ENCODE measurements around the gene DNAH2. TPM values are rescaled to one million over a fixed set of nuclear protein-coding genes. Genes with fewer than 3 reads are reported as not detected.

DNAH2 gene
- total and polyA plus RNA-seq, 2 of the 13 experiments (the other 11 are each of a cell fraction or from before 2014, with no cell fraction given): not detected

GRCh38 chr17:7851438-7852261 is 134.1 kb downstream of the DNAH2 start (continued):
- TF ChIP-seq ZBTB46 (CRISPR knock-in tag; IDR thresholded peaks at IDR 0.05; ENCODE audit: borderline replicate concordance) (no peak), HOXA9 (CRISPR knock-in tag; IDR thresholded peaks at IDR 0.05; ENCODE audit: borderline replicate concordance) (no peak), TEAD2 (CRISPR knock-in tag; IDR thresholded peaks at IDR 0.05) (no peak), MYC (CRISPR knock-in tag; IDR thresholded peaks at IDR 0.05; ENCODE audit: borderline replicate concordance) (peak; percentile 67; the same call in 1 of the 2 replicates), ZNF17 (CRISPR knock-in tag; IDR thresholded peaks at IDR 0.05) (no peak), ZNF883 (CRISPR knock-in tag; IDR thresholded peaks at IDR 0.05; ENCODE audit: not compliant biosample characterization) (peak; percentile 22), HNRNPH1 (optimal IDR thresholded peaks at IDR 0.05; ENCODE audit: low read depth, low read length) (no peak), RARG (CRISPR knock-in tag; IDR thresholded peaks at IDR 0.05; ENCODE audit: low read depth) (no peak), GMEB1 (CRISPR knock-in tag; IDR thresholded peaks at IDR 0.05; ENCODE audit: borderline replicate concordance) (peak; percentile 65; the same call in 1 of the 2 replicates), CBFB (CRISPR knock-in tag; IDR thresholded peaks at IDR 0.05) (no peak), E2F5 (CRISPR knock-in tag; conservative IDR thresholded peaks at IDR 0.05) (0 out of 2 replicates have a peak, but pooled peaks have one; percentile 43), EHMT2 (IDR thresholded peaks at IDR 0.05; ENCODE audit: borderline replicate concordance, low read depth, low read length) (no peak), ZNF264 (CRISPR knock-in tag; IDR thresholded peaks at IDR 0.05) (no peak), ELF3 (CRISPR knock-in tag; IDR thresholded peaks at IDR 0.05) (peak; percentile 43), TBL1XR1 (IDR thresholded peaks at IDR 0.05; ENCODE audit: borderline replicate concordance, low read length, partially characterized antibody) (no peak), ZNF784 (CRISPR knock-in tag; IDR thresholded peaks at IDR 0.05; ENCODE audit: borderline replicate concordance) (0 out of 2 replicates have a peak, but pooled peaks have one; percentile 22), THAP11 (CRISPR knock-in tag; IDR thresholded peaks at IDR 0.05) (peak; percentile 69), ZNF468 (CRISPR knock-in tag; IDR thresholded peaks at IDR 0.05) (no peak), POLR2AphosphoS2 (IDR thresholded peaks at IDR 0.05; ENCODE audit: low read depth, low read length) (no peak), ZNF619 (CRISPR knock-in tag; IDR thresholded peaks at IDR 0.05) (0 out of 2 replicates have a peak, but pooled peaks have one; percentile 37), IRF2 (CRISPR knock-in tag; IDR thresholded peaks at IDR 0.05) (0 out of 2 replicates have a peak, but pooled peaks have one; percentile 18), YEATS2 (CRISPR knock-in tag; IDR thresholded peaks at IDR 0.05; ENCODE audit: borderline replicate concordance) (peak; percentile 65; the same call in 1 of the 2 replicates), GATA4 (IDR thresholded peaks at IDR 0.05; ENCODE audit: borderline replicate concordance, low read depth) (no peak)
